Activated T-helper 17 cell treated with anti-CD3 and anti-CD28 coated beads, Interleukin-2, amount 50 U/mL, for 72 hours (primary cell): ENCODE measurements around the gene CCSER1. TPM values are rescaled to one million over a fixed set of nuclear protein-coding genes. Genes with fewer than 3 reads are reported as not detected.
"Not testable (repeated sequence)": the region's sequence is repeated elsewhere in the genome, so short reads cannot be mapped to it uniquely, and the experiment has no call there.

Source experiments
- ATAC-seq: fragments of 150-1000 bp; cut with Tn5 transposase; replicated peaks from 2 replicates; pipeline ENCODE4 v1.10.0; 2021; ENCODE audit warnings: mild to moderate bottlenecking, moderate library complexity
- H3K27ac Mint-ChIP-seq: one replicate; pipeline ENCODE4 v1.8.0; 2022; ENCODE audit warnings: mixed read lengths
- H3K27me3 Mint-ChIP-seq: one replicate; pipeline ENCODE4 v1.8.0; 2022; ENCODE audit warnings: mixed read lengths
- H3K36me3 Mint-ChIP-seq: one replicate; pipeline ENCODE4 v1.8.0; 2022; ENCODE audit warnings: low read depth, mild to moderate bottlenecking, mixed read lengths
- H3K4me1 Mint-ChIP-seq: one replicate; pipeline ENCODE4 v1.8.0; 2022; ENCODE audit warnings: mixed read lengths
- H3K4me3 Mint-ChIP-seq: one replicate; pipeline ENCODE4 v1.8.0; 2022; ENCODE audit warnings: mild to moderate bottlenecking, mixed read lengths
- H3K9me3 Mint-ChIP-seq: one replicate; pipeline ENCODE4 v1.8.0; 2022; ENCODE audit warnings: mixed read lengths
- total RNA-seq, 2 donors: library from RNA; stranded (reverse); gene quantifications; one replicate each; pipeline ENCODE4 v1.2.3, GENCODE V29; 2022

CCSER1 gene
- total RNA-seq, 2 donors from 2014 or later: 0.64 to 0.78 TPM

GRCh38 chr4:91362125-91362524 is 1234.9 kb downstream of the CCSER1 start:
- Mint-ChIP-seq H3K36me3 (no peaks in the 10 kb centered on the region), H3K27ac (no peak overlapping the region), H3K4me1 (no peaks in the 10 kb centered on the region), H3K9me3 (no peaks in the 10 kb centered on the region), H3K27me3 (no peaks in the 10 kb centered on the region), H3K4me3 (no peak overlapping the region)
- no peak for ATAC-seq

- H3K36me3 Mint-ChIP-seq: no peaks in the 10 kb centered on the region
- no peak overlapping the region for H3K4me3 Mint-ChIP-seq
- H3K27me3 Mint-ChIP-seq: no peaks in the 10 kb centered on the region
- no peaks in the 10 kb centered on the region for H3K4me1 Mint-ChIP-seq
- no peak for ATAC-seq
- H3K27ac Mint-ChIP-seq: no peak overlapping the region
- H3K9me3 Mint-ChIP-seq: peaks cover 8% of the 10 kb centered on the region
These were observed 1239.4 kb downstream of the CCSER1 start for GRCh38 chr4:91366554-91366953.

- Mint-ChIP-seq H3K4me1 (no peaks in the 10 kb centered on the region), H3K4me3 (no peak overlapping the region), H3K36me3 (no peaks in the 10 kb centered on the region), H3K9me3 (peaks cover 8% of the 10 kb centered on the region), H3K27ac (no peak overlapping the region), H3K27me3 (no peaks in the 10 kb centered on the region)
- no peak for ATAC-seq
These were observed 1241.9 kb downstream of the CCSER1 start for GRCh38 chr4:91369116-91369515.

DNA sequence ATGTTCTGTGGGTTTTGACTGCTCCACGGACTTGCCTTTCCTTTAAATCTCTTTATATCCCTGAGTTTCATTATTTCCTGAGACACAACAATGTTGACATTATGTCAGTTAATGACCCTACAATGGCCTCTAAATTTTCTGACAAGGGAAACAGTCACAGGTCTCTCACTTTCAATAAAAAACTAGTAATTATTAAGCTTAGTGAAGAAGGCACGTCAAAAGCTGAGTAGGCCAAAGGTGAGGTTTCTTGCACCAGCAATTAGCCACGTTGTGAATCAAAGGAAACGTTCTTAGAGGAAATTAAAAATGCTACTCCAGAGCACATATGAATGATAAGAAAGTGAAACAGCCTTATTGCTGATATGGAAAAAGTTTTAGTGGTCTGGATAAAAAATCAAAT is 1246.4 kb downstream of the CCSER1 start:
- Mint-ChIP-seq H3K27me3 (no peaks in the 10 kb centered on the region), H3K27ac (no peak overlapping the region)
- no peak for ATAC-seq

DNA sequence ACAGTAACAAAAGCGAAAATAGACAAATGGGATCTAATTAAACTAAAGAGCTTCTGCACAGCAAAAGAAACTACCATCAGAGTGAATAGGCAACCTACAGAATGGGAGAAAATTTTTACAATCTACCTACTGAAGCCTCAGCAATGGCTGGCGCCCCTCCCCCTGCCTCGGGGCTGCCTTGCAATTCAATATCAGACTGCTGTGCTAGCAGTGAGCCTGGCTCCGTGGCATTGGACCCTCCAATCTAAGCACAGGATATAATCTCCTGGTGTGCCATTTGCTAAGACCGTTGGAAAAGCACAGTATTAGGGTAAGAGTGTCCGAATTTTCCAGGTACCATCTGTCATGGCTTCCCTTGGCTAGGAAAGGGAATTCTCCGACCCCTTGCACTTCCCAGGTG is 1278.2 kb downstream of the CCSER1 start:
- H3K4me3 Mint-ChIP-seq, H3K27ac Mint-ChIP-seq, H3K27me3 Mint-ChIP-seq, ATAC-seq, H3K4me1 Mint-ChIP-seq, H3K36me3 Mint-ChIP-seq: not testable (repeated sequence)
- H3K9me3 Mint-ChIP-seq: peaks cover 16% of the 10 kb centered on the region

More for the DNA sequence above, 1246.4 kb downstream of the CCSER1 start:
- no peaks in the 10 kb centered on the region for H3K36me3 Mint-ChIP-seq
- H3K4me3 Mint-ChIP-seq: no peak overlapping the region
- H3K4me1 Mint-ChIP-seq: no peaks in the 10 kb centered on the region
- H3K9me3 Mint-ChIP-seq: peaks cover 7% of the 10 kb centered on the region

- Mint-ChIP-seq H3K27ac (no peak overlapping the region), H3K27me3 (no peaks in the 10 kb centered on the region), H3K9me3 (peaks cover 21% of the 10 kb centered on the region), H3K4me1 (no peaks in the 10 kb centered on the region), H3K4me3 (no peak overlapping the region), H3K36me3 (no peaks in the 10 kb centered on the region)
- no peak for ATAC-seq
These were observed 1294.8 kb downstream of the CCSER1 start for GRCh38 chr4:91422011-91422410.

GRCh38 chr4:91426725-91427124 is 1299.5 kb downstream of the CCSER1 start:
- no peaks in the 10 kb centered on the region for H3K27me3 Mint-ChIP-seq
- peaks cover 14% of the 10 kb centered on the region for H3K9me3 Mint-ChIP-seq
- H3K4me1 Mint-ChIP-seq: no peaks in the 10 kb centered on the region
- ATAC-seq: no peak
- no peaks in the 10 kb centered on the region for H3K36me3 Mint-ChIP-seq
- no peak overlapping the region for H3K4me3 Mint-ChIP-seq
- no peak overlapping the region for H3K27ac Mint-ChIP-seq

GRCh38 chr4:91427171-91427570 is 1300.0 kb downstream of the CCSER1 start:
- no peaks in the 10 kb centered on the region for H3K36me3 Mint-ChIP-seq

DNA sequence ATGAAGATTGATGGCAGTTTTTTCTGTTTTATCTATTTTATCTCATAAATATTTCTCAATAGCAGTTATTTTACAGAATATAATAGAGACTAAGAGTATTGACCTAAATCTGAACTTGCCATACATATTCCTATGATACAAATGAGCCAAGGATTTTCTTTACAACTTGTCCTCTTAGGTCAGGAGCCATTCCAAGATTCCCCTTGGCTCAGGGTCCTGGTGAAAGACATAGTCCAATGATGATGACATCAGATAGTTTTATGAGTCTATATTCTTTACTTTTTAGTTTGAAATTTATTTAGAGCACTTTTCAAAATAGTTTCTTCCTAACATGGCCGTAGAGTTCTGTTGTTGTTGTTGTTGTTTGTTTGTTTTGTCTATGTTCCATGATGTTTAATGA is 1307.4 kb downstream of the CCSER1 start:
- Mint-ChIP-seq H3K4me1 (no peaks in the 10 kb centered on the region), H3K9me3 (peaks cover 16% of the 10 kb centered on the region), H3K27ac (no peak overlapping the region), H3K36me3 (no peaks in the 10 kb centered on the region), H3K4me3 (no peak overlapping the region), H3K27me3 (no peaks in the 10 kb centered on the region)
- no peak for ATAC-seq

More at GRCh38 chr4:91427171-91427570, 1300.0 kb downstream of the CCSER1 start:
- H3K27ac Mint-ChIP-seq: no peak overlapping the region
- no peaks in the 10 kb centered on the region for H3K27me3 Mint-ChIP-seq
- H3K4me1 Mint-ChIP-seq: no peaks in the 10 kb centered on the region
- ATAC-seq: no peak
- H3K4me3 Mint-ChIP-seq: no peak overlapping the region
- peaks cover 16% of the 10 kb centered on the region for H3K9me3 Mint-ChIP-seq

DNA sequence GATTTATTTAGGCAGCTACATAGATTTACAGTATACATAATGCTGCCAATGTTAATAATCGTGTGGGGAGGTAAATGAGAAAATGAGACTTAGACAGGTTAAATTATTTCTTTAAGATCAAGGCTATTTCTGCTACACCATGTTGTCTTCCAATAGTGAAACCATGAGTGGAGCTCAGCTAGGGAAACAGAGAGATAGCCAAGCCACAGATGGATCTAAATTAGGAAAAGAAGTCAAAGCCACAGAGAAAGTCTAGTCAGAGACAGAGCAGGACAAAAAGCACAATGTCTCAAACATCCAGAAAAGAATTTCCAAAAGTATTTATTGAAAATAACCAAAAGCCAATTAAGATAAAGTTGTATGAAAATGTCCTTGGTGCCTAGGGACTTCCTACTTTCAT is 1309.4 kb downstream of the CCSER1 start:
- no peaks in the 10 kb centered on the region for H3K4me1 Mint-ChIP-seq
- H3K4me3 Mint-ChIP-seq: no peak overlapping the region
- H3K27ac Mint-ChIP-seq: no peak overlapping the region
- no peaks in the 10 kb centered on the region for H3K36me3 Mint-ChIP-seq
- H3K27me3 Mint-ChIP-seq: no peaks in the 10 kb centered on the region
- H3K9me3 Mint-ChIP-seq: peaks cover 22% of the 10 kb centered on the region
- ATAC-seq: no peak

DNA sequence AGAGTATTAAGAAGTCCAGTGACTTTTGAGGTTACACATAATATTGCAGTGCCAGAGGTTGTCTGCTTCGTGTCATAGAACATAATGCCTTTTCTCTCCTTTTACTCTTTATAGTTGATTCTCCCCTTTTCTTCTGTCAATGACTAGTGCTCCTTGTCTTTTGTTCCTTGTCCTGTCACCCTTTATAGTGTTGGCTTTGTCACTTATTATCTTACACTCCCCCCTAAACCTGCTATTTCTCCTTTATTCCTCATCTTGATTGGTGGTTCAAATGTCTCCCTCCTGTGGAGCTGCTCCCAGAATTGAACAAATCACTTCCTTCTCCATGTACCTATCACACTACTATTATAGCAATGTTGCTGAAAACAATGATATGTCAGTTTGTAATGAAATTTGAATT is 1320.0 kb downstream of the CCSER1 start:
- ATAC-seq: no peak
- Mint-ChIP-seq H3K27ac (no peak overlapping the region), H3K4me1 (no peaks in the 10 kb centered on the region), H3K27me3 (no peaks in the 10 kb centered on the region), H3K4me3 (no peak overlapping the region), H3K36me3 (no peaks in the 10 kb centered on the region), H3K9me3 (peaks cover 19% of the 10 kb centered on the region)

DNA sequence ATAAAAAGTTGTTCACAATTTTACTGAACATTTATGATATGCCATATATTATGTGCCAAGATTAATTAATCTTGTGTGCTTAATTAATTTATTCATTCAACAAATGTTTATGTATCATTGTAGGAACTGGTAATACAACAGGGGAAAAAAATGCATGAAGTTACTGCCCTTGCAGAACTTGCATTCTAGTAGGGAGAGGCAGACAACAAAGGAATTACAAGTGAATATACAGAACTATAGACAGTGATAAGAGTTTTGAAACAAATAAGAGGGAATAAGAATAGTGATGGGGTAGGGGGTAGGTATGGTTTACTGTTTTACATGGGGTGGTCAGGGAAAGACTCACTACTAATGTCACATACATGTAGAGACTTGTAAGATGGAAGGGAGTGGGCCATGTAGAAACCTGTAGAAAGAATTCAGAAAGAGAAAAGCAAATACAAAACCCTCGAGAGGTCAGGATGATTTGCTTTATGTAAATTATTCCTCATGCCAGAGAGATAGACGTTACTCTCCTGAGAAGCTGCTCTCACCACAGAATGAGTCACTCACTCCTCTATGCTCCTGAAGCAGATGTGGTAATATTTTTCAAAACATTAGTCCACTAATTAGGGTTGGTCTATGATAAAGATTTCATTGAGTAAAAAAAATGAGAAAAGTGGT is 1321.6 kb downstream of the CCSER1 start:
- ATAC-seq: no peak
- peaks cover 19% of the 10 kb centered on the region for H3K9me3 Mint-ChIP-seq
- no peaks in the 10 kb centered on the region for H3K27me3 Mint-ChIP-seq
- H3K27ac Mint-ChIP-seq: no peak overlapping the region
- H3K4me1 Mint-ChIP-seq: no peaks in the 10 kb centered on the region
- H3K4me3 Mint-ChIP-seq: no peak overlapping the region
- H3K36me3 Mint-ChIP-seq: no peaks in the 10 kb centered on the region

GRCh38 chr4:91454111-91454510 is 1326.9 kb downstream of the CCSER1 start:
- Mint-ChIP-seq H3K27ac (no peak overlapping the region), H3K9me3 (peaks cover 13% of the 10 kb centered on the region), H3K36me3 (no peaks in the 10 kb centered on the region), H3K27me3 (no peaks in the 10 kb centered on the region), H3K4me3 (no peak overlapping the region), H3K4me1 (no peaks in the 10 kb centered on the region)
- no peak for ATAC-seq

DNA sequence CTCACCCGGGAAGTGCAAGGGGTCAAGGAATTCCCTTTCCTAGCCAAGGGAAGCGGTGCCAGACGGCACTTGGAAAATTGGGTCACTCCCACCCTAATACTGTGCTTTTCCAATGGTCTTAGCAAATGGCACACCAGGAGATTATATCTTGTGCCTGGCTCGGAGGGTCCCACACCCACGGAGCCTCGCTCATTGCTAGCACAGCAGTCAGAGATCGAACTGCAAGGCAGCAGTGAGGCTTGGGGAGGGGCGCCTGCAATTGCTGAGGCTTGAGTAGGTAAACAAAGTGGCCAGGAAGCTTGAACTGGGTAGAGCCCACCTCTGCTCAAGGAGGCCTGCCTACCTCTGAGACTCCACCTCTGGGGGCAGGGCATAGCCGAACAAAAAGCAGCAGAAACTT is 1335.4 kb downstream of the CCSER1 start:
- H3K36me3 Mint-ChIP-seq, H3K27ac Mint-ChIP-seq, H3K27me3 Mint-ChIP-seq, H3K4me1 Mint-ChIP-seq, H3K4me3 Mint-ChIP-seq, ATAC-seq: not testable (repeated sequence)
- H3K9me3 Mint-ChIP-seq: peaks cover 15% of the 10 kb centered on the region

GRCh38 chr4:91470671-91471070 is 1343.5 kb downstream of the CCSER1 start:
- Mint-ChIP-seq H3K4me3 (no peak overlapping the region), H3K9me3 (peaks cover 7% of the 10 kb centered on the region), H3K36me3 (no peaks in the 10 kb centered on the region), H3K27ac (no peak overlapping the region), H3K4me1 (no peaks in the 10 kb centered on the region), H3K27me3 (no peaks in the 10 kb centered on the region)
- no peak for ATAC-seq

DNA sequence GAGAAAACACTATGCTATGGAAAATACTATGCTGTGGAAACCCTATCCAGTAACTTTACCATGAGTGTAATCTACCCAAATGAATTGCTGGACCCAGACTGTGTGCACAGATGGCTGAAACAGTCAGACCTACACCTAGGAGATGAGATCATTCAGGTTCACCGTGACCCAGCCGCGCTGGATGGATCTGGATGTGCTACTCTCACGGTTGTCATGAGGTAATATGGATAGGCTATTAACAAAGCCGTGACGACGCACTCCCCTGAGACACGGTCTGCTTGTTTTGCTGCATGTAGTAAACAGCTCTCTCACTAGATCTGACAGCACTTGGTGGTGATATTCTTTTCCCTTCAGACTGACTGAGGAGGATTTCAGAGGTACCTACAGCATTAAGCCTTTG is 1344.1 kb downstream of the CCSER1 start:
- H3K36me3 Mint-ChIP-seq: no peaks in the 10 kb centered on the region
- no peak overlapping the region for H3K4me3 Mint-ChIP-seq
- no peaks in the 10 kb centered on the region for H3K27me3 Mint-ChIP-seq
- H3K27ac Mint-ChIP-seq: no peak overlapping the region
- no peaks in the 10 kb centered on the region for H3K4me1 Mint-ChIP-seq
- ATAC-seq: no peak
- H3K9me3 Mint-ChIP-seq: peaks cover 7% of the 10 kb centered on the region
